Activated naive CD4-positive, alpha-beta T cell treated with anti-CD3 and anti-CD28 coated beads, Interleukin-2, amount 50 U/mL, for 72 hours (primary cell): ENCODE results near the gene TNFSF10. TPM values are rescaled to one million over a fixed set of nuclear protein-coding genes. Genes with fewer than 3 reads are reported as not detected.
"Not testable (repeated sequence)": the region's sequence is repeated elsewhere in the genome, so short reads cannot be mapped to it uniquely, and the experiment has no call there.

ENCODE experiments used
- ATAC-seq, 2 donors: fragments of 150-1000 bp; cut with Tn5 transposase; 2 replicates each; pipeline ENCODE4 v1.10.0; 2021; ENCODE audit warnings: mild to moderate bottlenecking in 2 of 2, moderate library complexity in 2 of 2
- DNase-seq, 2 donors: peaks; one replicate each; pipeline ENCODE4 v3.0.0; 2021 to 2022; ENCODE audit warnings: low spot score in 2 of 2
- H3K27ac Mint-ChIP-seq, 2 donors: one replicate each; pipeline ENCODE4 v1.8.0; 2022; ENCODE audit warnings: mild to moderate bottlenecking in 2 of 2, mixed read lengths in 2 of 2
- H3K36me3 Mint-ChIP-seq, 2 donors: one replicate each; pipeline ENCODE4 v1.8.0; 2022; ENCODE audit warnings: mixed read lengths in 2 of 2
- H3K9me3 Mint-ChIP-seq, 2 donors: one replicate each; pipeline ENCODE4 v1.8.0; 2022; ENCODE audit warnings: mixed read lengths in 2 of 2
- total RNA-seq, 2 donors: library from RNA; stranded (reverse); gene quantifications; one replicate each; pipeline ENCODE4 v1.2.3, GENCODE V29; 2022

The TNFSF10 gene
- total RNA-seq, 2 donors from 2014 or later = 32.7 to 99.9 TPM

- peak overlapping the region; percentile 44 to 82 for H3K27ac Mint-ChIP-seq
- DNase-seq = peak in 1 of 2 donors; percentile 29
Observed at GRCh38 chr3:172530101-172530561, 6.9 kb upstream of the TNFSF10 start.

GRCh38 chr3:172528677-172529076 lies 5.4 kb upstream of the TNFSF10 start:
- Mint-ChIP-seq H3K36me3 (peaks cover 0 to 6% of the 10 kb centered on the region in 2 donors), H3K27ac (no peak overlapping the region), H3K9me3 (no peaks in the 10 kb centered on the region)
- no peak for DNase-seq
- ATAC-seq = no peak

More at GRCh38 chr3:172530101-172530561, 6.9 kb upstream of the TNFSF10 start:
- peak; percentile 69 to 88 for ATAC-seq
- Mint-ChIP-seq H3K36me3 (peaks cover under 1 to 12% of the 10 kb centered on the region in 2 donors), H3K9me3 (peaks cover 0 to 8% of the 10 kb centered on the region in 2 donors)

DNA sequence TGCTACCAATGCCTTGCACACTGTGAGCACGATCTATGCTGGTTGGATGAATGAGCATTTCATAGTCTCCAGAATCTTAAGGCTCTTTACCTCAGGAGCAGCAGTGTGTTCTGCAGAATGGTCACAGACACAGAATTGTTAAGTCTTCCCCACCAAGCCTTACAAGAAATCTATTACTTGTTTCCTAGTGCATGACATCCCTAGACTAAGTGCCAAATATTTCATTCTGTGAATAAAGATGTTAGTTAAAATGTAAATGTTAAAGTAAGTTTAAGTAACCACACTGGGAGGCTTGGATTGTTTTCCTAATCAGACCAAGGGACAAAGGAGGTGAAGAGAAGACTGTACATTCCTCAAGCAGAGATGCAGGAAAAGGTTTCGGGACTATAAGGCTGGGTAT lies 4.1 kb upstream of the TNFSF10 start:
- H3K36me3 Mint-ChIP-seq = peaks cover 0 to 5% of the 10 kb centered on the region in 2 donors
- no peak overlapping the region for H3K27ac Mint-ChIP-seq
- ATAC-seq = no peak
- no peak for DNase-seq
- no peaks in the 10 kb centered on the region for H3K9me3 Mint-ChIP-seq

GRCh38 chr3:172525116-172525613 lies 1.9 kb upstream of the TNFSF10 start:
- H3K27ac Mint-ChIP-seq = no peak overlapping the region
- H3K36me3 Mint-ChIP-seq = peaks cover 16 to 23% of the 10 kb centered on the region in 2 donors
- ATAC-seq (no peak), DNase-seq (no peak)
- H3K9me3 Mint-ChIP-seq = no peaks in the 10 kb centered on the region

DNA sequence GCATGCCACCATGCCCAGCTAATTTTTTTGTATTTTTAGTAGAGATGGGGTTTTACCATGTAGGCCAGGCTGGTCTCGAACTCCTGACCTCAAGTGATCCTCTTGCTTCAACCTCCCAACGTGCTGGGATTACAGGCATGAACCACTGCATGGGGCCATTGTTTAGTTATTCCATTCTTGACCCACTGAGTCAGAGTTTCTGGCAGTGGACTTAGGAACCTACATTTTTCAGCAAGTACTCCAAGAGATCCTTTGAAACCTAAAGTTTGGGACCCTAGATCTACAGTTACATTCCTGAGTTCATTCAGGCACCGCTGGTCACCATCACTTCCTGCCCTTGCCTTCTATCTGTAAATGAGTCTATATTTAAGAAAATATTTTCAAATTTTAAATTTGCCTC lies 1.4 kb upstream of the TNFSF10 start:
- Mint-ChIP-seq H3K27ac (peak overlapping the region in 1 of 2 donors; percentile 89), H3K36me3 (peaks cover 19 to 28% of the 10 kb centered on the region in 2 donors), H3K9me3 (no peaks in the 10 kb centered on the region)
- DNase-seq (no peak), ATAC-seq (no peak)

- H3K9me3 Mint-ChIP-seq, DNase-seq, ATAC-seq: not testable (repeated sequence)
- Mint-ChIP-seq H3K27ac (peak overlapping the region; percentile 89 to 99), H3K36me3 (peaks cover 20 to 49% of the 10 kb centered on the region in 2 donors)
Observed at GRCh38 chr3:172521837-172522726, 1.1 kb downstream of the TNFSF10 start.

DNA sequence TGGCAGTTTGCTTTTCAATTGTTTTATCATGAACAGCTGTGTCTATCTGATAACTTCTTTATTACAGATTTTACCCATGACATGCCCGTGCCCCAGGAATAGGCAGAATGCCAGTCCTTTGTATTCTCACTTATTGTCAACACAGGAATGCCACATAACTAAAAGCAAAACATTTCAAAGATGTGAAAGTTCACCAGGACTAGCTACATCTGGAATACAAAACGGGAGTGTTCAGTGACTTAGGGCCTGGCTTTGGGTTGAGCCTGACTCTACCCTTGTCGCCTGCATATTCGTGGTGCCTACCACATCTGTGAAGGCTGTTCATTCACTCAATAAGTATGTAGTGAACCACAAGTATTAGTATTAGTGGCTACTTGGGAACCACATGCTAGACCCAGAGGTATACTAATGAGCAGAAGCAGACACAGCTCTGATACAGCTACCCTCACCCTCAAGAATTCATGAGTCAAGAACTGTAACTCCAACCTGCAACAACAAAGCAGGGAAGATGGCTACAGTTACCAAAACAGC lies 2.9 kb downstream of the TNFSF10 start:
- Mint-ChIP-seq H3K27ac (peak overlapping the region; percentile 89 to 99), H3K9me3 (no peaks in the 10 kb centered on the region), H3K36me3 (peaks cover 23 to 66% of the 10 kb centered on the region in 2 donors)
- ATAC-seq = peak; percentile 65 to 77
- peak in 1 of 2 donors; percentile 53 for DNase-seq

- DNase-seq = no peak
Observed at GRCh38 chr3:172519740-172520139, 3.5 kb downstream of the TNFSF10 start.

GRCh38 chr3:172518929-172519640 lies 4.1 kb downstream of the TNFSF10 start:
- no peak for ATAC-seq
- peaks cover 32 to 79% of the 10 kb centered on the region in 2 donors for H3K36me3 Mint-ChIP-seq
- H3K9me3 Mint-ChIP-seq = no peaks in the 10 kb centered on the region
- H3K27ac Mint-ChIP-seq = peak overlapping the region; percentile 89 to 99
- no peak for DNase-seq

More at GRCh38 chr3:172519740-172520139, 3.5 kb downstream of the TNFSF10 start:
- no peak for ATAC-seq
- Mint-ChIP-seq H3K27ac (peak overlapping the region; percentile 89 to 99), H3K36me3 (peaks cover 26 to 73% of the 10 kb centered on the region in 2 donors), H3K9me3 (no peaks in the 10 kb centered on the region)

DNA sequence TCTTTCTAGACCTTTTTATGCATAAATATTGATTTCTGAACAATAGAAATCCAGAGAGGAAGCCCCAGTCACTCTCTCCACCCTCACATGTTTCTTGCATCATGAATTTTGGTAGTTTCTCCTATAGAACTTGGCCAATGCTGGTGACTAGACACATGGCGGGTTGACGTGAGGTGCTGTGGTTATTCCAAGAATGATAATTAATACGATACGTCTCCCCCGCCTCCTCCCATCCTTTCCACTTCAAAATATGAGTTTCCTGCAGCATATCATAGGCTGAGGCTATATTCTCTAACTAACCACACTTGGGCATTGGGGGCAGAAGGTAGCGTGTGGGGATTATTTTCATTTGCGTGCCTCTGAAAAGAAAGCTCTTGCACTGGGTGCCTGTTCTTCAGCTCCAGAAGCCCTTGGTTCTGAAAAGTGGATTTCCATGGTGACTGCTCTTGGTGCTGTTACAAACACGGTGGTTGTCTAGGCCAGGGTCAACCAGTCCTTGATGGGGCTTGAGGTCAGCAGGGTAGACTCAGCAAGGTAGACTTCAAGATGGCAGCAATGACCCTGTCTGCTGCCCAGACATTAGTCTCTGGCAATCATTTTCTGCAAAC lies 5.3 kb downstream of the TNFSF10 start:
- H3K27ac Mint-ChIP-seq = peak overlapping the region; percentile 89 to 99
- peak; percentile 55 to 60 for ATAC-seq
- no peaks in the 10 kb centered on the region for H3K9me3 Mint-ChIP-seq
- peak in 1 of 2 donors; percentile 61 for DNase-seq
- peaks cover 38 to 91% of the 10 kb centered on the region in 2 donors for H3K36me3 Mint-ChIP-seq

DNA sequence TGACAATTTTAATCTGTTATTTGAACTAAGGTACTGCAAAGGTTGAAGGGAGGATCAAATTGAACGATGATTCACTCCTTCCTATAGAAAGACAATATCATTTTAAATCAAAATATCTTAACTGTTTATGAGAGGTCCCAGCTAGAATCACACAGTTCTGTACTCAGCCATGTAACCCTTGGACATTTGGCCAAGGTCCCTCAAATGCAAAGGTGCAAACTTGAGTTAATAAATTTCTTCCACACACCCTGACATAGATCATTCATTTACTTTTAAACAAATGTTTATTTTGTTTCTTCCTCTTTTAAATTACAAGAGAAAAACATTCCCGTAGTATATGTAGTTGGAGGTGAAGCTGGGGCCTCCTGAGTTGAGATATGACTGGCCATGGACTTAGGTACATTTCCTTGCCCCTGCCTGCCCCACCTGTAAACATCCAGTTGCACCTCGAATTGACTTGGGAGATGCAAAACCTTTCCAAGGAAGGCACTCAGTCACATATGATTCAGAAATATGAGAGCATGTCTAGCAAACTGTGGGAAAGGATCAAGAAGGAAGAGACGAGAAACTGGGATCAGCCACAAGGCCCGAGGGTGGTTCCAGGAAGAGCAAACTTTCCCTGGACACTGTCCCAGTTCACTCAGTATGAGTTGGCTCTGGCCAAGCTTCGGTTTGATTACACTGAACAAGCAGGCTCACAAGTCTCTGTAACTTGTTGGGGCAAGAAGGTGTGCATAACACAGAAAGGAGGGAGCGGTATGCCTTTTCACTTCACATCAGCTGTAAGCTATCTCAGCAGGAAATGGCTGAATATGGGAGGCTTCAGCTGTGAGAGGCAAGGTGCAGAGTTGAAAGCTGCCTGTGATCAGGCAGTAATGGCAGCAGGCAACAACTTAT lies 6.7 kb downstream of the TNFSF10 start:
- Mint-ChIP-seq H3K9me3 (no peaks in the 10 kb centered on the region), H3K27ac (peak overlapping the region; percentile 89 to 99), H3K36me3 (peaks cover 40 to 93% of the 10 kb centered on the region in 2 donors)
- DNase-seq (peak in 1 of 2 donors; percentile 38), ATAC-seq (peak; percentile 17 to 40)

DNA sequence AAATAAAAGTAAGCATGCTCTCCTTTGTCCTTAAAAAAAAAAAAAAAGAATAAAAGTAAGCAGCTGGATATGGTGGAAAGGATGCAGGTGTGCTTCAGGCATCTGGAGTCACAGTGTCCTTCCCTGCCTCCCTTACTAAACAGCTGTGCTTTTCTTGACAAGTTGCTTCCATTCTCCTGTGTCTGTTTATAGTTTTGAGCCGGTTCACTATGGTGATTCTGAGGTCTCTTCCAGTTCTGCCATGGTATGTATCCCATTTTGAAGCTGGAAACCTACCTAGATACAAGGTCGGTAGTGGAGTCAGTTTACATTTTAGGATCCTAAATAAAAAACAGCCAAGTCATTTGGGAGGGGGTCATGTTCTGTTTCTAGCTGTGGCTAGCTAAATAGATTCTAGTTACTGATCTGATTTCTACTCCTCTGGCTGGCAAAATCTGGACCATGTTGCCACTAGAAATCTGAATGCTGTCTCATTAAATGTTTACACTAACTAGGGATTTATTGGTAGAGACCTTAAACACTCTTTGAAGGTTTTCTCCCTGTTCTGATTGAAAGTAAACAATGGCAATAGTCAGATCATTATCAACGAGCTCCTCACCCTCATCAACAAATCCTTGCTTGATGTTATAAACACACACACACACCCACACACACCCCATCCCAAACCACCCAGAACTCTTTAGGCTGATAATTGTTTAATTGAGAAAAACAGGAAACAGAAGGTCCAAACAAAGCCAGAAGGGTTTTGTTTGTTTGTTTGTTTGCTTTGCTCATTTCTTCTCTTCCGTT lies 7.9 kb downstream of the TNFSF10 start:
- Mint-ChIP-seq H3K36me3 (peaks cover 39 to 93% of the 10 kb centered on the region in 2 donors), H3K27ac (peak overlapping the region; percentile 89 to 99), H3K9me3 (peaks cover 0 to 9% of the 10 kb centered on the region in 2 donors)
- no peak for DNase-seq
- ATAC-seq = no peak

- peaks cover 36 to 93% of the 10 kb centered on the region in 2 donors for H3K36me3 Mint-ChIP-seq
- peak overlapping the region; percentile 89 to 99 for H3K27ac Mint-ChIP-seq
- DNase-seq = no peak
- H3K9me3 Mint-ChIP-seq = peaks cover 0 to 9% of the 10 kb centered on the region in 2 donors
- no peak for ATAC-seq
Observed at GRCh38 chr3:172514678-172515077, 8.6 kb downstream of the TNFSF10 start.

DNA sequence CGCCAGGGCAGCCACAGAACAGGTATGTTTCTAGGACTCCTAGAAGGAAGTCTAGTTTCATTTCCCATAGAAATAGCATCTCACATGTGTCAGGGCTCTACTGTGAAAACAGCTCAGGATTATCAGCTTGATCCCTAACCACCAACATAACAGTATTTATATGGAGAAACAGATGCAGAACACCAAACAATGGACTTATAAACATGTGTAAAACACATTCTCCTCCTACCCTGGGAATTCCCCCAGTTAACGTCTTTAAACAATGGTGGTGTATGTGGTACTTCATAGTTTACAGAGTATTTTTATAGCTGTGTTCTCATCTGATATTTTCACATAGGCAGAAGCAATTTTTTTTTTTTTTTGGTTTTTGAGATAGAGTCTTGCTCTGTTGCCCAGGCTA lies 9.7 kb downstream of the TNFSF10 start:
- DNase-seq (no peak), ATAC-seq (no peak)
- Mint-ChIP-seq H3K27ac (peak overlapping the region; percentile 89 to 99), H3K9me3 (peaks cover 0 to 10% of the 10 kb centered on the region in 2 donors), H3K36me3 (peaks cover 36 to 94% of the 10 kb centered on the region in 2 donors)
